Gastrocnemius medialis (tissue), 4 donors: ENCODE data around the gene TMEM63C. TPM values are rescaled to one million over a fixed set of nuclear protein-coding genes. Genes with fewer than 3 reads are reported as not detected.

ENCODE experiments used
- ATAC-seq, 2 donors: fragments of 150-250 bp; one replicate each; pipeline ENCODE4 v1.9.1; 2016
- DNase-seq, 2 donors: peaks; one replicate each; pipeline ENCODE4 v3.0.0-alpha.2; 2019
- H3K27ac ChIP-seq, 4 donors: fragments of 200-600 bp; sonication (generic); 1 replicate in 1 of 4; 2 replicates in 3 of 4; pipeline ENCODE4 v1.5.1; 2016 to 2018; ENCODE audit warnings: mild to moderate bottlenecking in 2 of 4, moderate library complexity in 1 of 4
- H3K27me3 ChIP-seq, 3 donors: fragments of 200-600 bp; sonication (generic) in 2 of 3; 1 replicate in 1 of 3; 2 replicates in 2 of 3; pipeline versions ENCODE4 v1.5.1 to v1.6.0; 2016 to 2019; ENCODE audit warnings: mild to moderate bottlenecking in 1 of 3, moderate library complexity in 1 of 3
- H3K36me3 ChIP-seq, 2 donors: fragments of 200-600 bp; sonication (generic) in 1 of 2; one replicate each; pipeline ENCODE4 v1.5.1; 2017 to 2018
- H3K4me1 ChIP-seq, 2 donors: fragments of 200-600 bp; sonication (generic) in 1 of 2; one replicate each; pipeline ENCODE4 v1.5.1; 2016 to 2017; ENCODE audit warnings: mild to moderate bottlenecking in 2 of 2
- H3K4me3 ChIP-seq, 4 donors: fragments of 200-600 bp; sonication (generic) in 3 of 4; 1 replicate in 1 of 4; 2 replicates in 3 of 4; pipeline ENCODE4 v1.5.1; 2016 to 2019; ENCODE audit warnings: mild to moderate bottlenecking in 2 of 4
- H3K9me3 ChIP-seq, 3 donors: fragments of 200-600 bp; sonication (generic) in 2 of 3; 1 replicate in 1 of 3; 2 replicates in 2 of 3; pipeline ENCODE4 v1.5.1; 2016 to 2019
- CTCF ChIP-seq, 5 experiments: fragments of 450-650 bp in 3 of 5; fragments of 200-600 bp in 2 of 5; sonication (generic) in 2 of 5; IDR thresholded peaks in 4 of 5; conservative IDR thresholded peaks in 1 of 5; 1 replicate in 4 of 5; 2 replicates in 1 of 5; pipeline ENCODE4 v1.5.1; 2016 to 2019; ENCODE audit warnings: antibody characterized with exemption in 5 of 5, mild to moderate bottlenecking in 3 of 5, moderate library complexity in 3 of 5
- POLR2A ChIP-seq, 2 donors: fragments of 450-650 bp; IDR thresholded peaks; one replicate each; pipeline ENCODE4 v1.6.1; 2017; ENCODE audit warnings: antibody characterized with exemption in 2 of 2, mild to moderate bottlenecking in 2 of 2, moderate library complexity in 2 of 2
- in situ Hi-C, 4 donors: fragments of 200-750 bp; cut with MboI; loops; one replicate each; pipeline versions ENCODE4 v1.15.0 to v1.8.0; 2017; ENCODE audit warnings: low sequenced_read_pairs in 4 of 4
- intact Hi-C: fragments of 100-400 bp; cut with DNase I; formaldehyde crosslinking; loops from one replicate; pipeline ENCODE4 v1.15.1; 2023; ENCODE audit warnings: low total_unique reads
- total RNA-seq, 4 donors: library from RNA; depleted of rRNA; stranded (reverse); fragments of >200 nt; gene quantifications; one replicate each; pipeline versions ENCODE4 v1.1.0 to v1.2.3, GENCODE V29; 2016

Gene TMEM63C
- total RNA-seq, 4 donors from 2014 or later: 0.05 TPM; not detected in 2

- no peaks in the 10 kb centered on the region for H3K27me3 ChIP-seq
- no peak overlapping the region for H3K27ac ChIP-seq
- ATAC-seq: no peak
- no peak for DNase-seq
- H3K36me3 ChIP-seq: no peaks in the 10 kb centered on the region
- in situ Hi-C loops (no loop called here), intact Hi-C loops (no loop called here)
- no peaks in the 10 kb centered on the region for H3K9me3 ChIP-seq
- H3K4me1 ChIP-seq: no peaks in the 10 kb centered on the region
- TF ChIP-seq POLR2A (IDR thresholded peaks at IDR 0.05) (no peak), CTCF (IDR thresholded peaks at IDR 0.05 in 4 of 5, conservative IDR thresholded peaks at IDR 0.05 in 1 of 5) (no peak)
- H3K4me3 ChIP-seq: no peak overlapping the region
Observed at GRCh38 chr14:77238996-77239395, 57.4 kb downstream of the TMEM63C start.

GRCh38 chr14:77239412-77239811 is 57.8 kb downstream of the TMEM63C start:
- ATAC-seq (no peak), DNase-seq (no peak)
- no peak overlapping the region for H3K4me3 ChIP-seq

DNA sequence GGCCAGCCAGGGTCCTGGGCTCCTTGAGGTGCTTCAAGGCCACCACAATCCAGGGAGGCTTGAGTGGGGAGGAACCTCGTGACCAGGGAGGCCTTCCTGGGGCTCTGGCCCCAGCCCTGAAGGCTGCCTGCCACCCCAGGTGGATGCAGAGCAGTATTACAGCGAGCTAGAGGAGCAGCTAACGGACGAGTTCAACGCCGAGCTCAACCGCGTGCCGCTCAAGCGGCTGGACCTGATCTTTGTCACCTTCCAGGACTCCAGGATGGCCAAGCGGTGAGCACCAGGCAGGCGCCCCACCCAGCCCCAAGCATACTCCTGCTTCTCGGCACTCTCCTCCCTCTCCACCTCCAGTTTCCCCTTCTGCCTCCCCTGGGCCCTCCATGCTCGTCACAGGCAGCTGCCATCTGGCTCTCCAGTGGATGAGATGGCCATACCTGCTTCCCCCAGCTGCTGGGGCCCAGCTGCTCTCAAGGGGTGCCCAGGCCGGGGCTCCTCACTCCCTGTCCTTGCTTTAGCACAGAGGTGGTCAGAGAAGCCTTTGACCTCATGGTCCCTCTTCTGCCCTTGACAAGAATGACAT is 58.8 kb downstream of the TMEM63C start:
- in situ Hi-C loops (no loop called here), intact Hi-C loops (no loop called here)
- H3K4me3 ChIP-seq: no peak overlapping the region

More at GRCh38 chr14:77239412-77239811, 57.8 kb downstream of the TMEM63C start:
- intact Hi-C loops (no loop called here), in situ Hi-C loops (no loop called here)
- Histone ChIP-seq H3K27ac (no peak overlapping the region), H3K4me1 (no peaks in the 10 kb centered on the region), H3K9me3 (no peaks in the 10 kb centered on the region), H3K27me3 (no peaks in the 10 kb centered on the region), H3K36me3 (no peaks in the 10 kb centered on the region)
- no peak for TF ChIP-seq CTCF (IDR thresholded peaks at IDR 0.05 in 4 of 5, conservative IDR thresholded peaks at IDR 0.05 in 1 of 5)
- no peak for TF ChIP-seq POLR2A (IDR thresholded peaks at IDR 0.05)

GRCh38 chr14:77241955-77242354 is 60.4 kb downstream of the TMEM63C start:
- ATAC-seq (no peak), DNase-seq (no peak)
- Histone ChIP-seq H3K27ac (no peak overlapping the region), H3K27me3 (no peaks in the 10 kb centered on the region), H3K4me1 (no peaks in the 10 kb centered on the region), H3K36me3 (no peaks in the 10 kb centered on the region), H3K4me3 (no peak overlapping the region), H3K9me3 (no peaks in the 10 kb centered on the region)
- TF ChIP-seq POLR2A (IDR thresholded peaks at IDR 0.05): no peak
- no peak for TF ChIP-seq CTCF (IDR thresholded peaks at IDR 0.05 in 4 of 5, conservative IDR thresholded peaks at IDR 0.05 in 1 of 5)
- intact Hi-C loops: no loop called here
- in situ Hi-C loops: no loop called here

More for the DNA sequence above, 58.8 kb downstream of the TMEM63C start:
- Histone ChIP-seq H3K36me3 (no peaks in the 10 kb centered on the region), H3K4me1 (no peaks in the 10 kb centered on the region), H3K27ac (no peak overlapping the region), H3K27me3 (no peaks in the 10 kb centered on the region), H3K9me3 (no peaks in the 10 kb centered on the region)
- TF ChIP-seq CTCF (IDR thresholded peaks at IDR 0.05 in 4 of 5, conservative IDR thresholded peaks at IDR 0.05 in 1 of 5) (no peak), POLR2A (IDR thresholded peaks at IDR 0.05) (no peak)
- ATAC-seq (no peak), DNase-seq (no peak)

DNA sequence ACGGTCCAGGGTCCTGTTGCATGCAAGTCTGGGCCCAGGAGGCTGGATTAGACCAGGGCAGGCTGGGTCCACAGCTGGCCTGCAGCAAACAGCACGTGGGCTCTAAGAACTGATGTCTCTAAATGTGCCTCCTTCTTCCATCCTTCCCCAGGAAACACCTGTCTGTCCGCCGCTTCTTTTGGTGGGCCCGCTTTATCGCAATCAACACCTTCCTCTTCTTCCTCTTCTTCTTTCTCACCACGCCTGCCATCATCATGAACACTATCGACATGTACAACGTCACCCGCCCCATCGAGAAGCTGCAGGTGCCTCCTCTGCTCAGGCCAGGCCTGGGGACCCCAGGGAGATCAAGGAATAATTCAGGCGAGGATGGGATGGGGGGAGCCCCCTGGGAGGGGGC is 61.2 kb downstream of the TMEM63C start:
- no peaks in the 10 kb centered on the region for H3K36me3 ChIP-seq
- DNase-seq (no peak), ATAC-seq (no peak)
- no peaks in the 10 kb centered on the region for H3K27me3 ChIP-seq
- no peak for TF ChIP-seq CTCF (IDR thresholded peaks at IDR 0.05 in 4 of 5, conservative IDR thresholded peaks at IDR 0.05 in 1 of 5)
- TF ChIP-seq POLR2A (IDR thresholded peaks at IDR 0.05): no peak
- no peak overlapping the region for H3K4me3 ChIP-seq
- H3K27ac ChIP-seq: no peak overlapping the region
- no peaks in the 10 kb centered on the region for H3K9me3 ChIP-seq
- H3K4me1 ChIP-seq: no peaks in the 10 kb centered on the region
- in situ Hi-C loops (no loop called here), intact Hi-C loops (no loop called here)
